GM21367 (cell line): ENCODE results near the gene ZNF787.

ENCODE experiments used
- ATAC-seq: cut with Tn5 transposase; IDR thresholded peaks from one replicate; pipeline ENCODE4 v1.9.1; 2021; ENCODE audit not compliant: unreplicated experiment

ZNF787 gene

DNA sequence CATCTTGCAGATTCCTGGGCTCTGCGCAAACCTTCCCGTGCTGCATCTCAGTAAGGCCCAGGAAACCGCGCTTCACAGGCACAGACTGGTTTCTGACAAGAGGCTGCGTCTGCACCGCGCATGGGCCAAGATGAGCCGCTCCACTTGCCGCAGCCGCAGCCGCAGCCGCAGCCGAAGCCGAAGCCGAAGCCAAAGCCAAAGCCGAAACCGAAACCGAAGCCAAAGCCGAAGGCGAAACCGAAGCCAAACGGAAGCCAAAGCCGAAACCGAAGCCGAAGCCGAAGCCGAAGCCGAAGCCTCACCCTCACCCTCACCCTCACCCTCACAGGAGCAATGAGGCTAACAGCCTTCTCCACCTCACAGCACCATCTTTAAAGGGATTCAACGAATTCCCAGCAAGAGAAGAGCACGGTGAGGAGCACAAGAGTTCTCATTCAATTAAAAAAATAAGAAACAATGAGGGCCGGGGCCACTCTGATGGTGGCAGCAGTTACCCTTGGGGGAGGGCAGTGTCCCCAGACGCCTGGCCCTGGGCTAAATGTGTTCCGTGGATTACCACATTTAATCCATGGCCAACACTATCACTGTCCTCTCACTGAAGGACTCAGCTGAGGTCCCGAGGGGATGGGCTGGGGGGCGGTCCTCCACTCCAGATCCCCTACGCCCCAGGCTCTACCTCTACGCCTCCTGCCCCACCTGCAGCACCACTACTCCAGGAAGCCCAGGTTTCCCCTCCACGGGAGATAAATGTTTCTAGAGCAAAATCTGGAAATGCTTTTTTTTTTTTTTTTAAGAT lies 29.1 kb downstream of the ZNF787 start:
- ATAC-seq, result no peak

GRCh38 chr19:56091066-56091490 lies 30.0 kb downstream of the ZNF787 start:
- ATAC-seq, result no peak

DNA sequence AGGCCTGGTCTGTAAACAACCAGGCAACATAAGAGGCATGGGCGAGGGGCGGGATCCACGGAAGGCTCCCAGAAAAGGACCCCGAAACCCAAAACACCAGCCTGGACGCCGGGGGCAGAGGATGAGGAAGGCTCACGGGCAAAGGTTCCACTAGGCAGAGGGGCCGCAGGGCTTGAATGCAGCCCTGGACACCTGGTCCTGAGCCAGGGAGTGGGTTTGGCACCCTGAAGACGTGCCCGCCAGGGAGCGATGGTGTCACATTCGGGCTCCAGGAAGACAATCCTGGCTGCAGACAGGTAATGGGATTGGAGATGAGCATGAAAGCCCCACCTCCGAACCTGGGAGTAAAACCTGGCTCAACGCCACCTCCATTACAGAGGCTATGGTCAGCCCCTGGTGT lies 31.8 kb downstream of the ZNF787 start:
- ATAC-seq, result no peak

DNA sequence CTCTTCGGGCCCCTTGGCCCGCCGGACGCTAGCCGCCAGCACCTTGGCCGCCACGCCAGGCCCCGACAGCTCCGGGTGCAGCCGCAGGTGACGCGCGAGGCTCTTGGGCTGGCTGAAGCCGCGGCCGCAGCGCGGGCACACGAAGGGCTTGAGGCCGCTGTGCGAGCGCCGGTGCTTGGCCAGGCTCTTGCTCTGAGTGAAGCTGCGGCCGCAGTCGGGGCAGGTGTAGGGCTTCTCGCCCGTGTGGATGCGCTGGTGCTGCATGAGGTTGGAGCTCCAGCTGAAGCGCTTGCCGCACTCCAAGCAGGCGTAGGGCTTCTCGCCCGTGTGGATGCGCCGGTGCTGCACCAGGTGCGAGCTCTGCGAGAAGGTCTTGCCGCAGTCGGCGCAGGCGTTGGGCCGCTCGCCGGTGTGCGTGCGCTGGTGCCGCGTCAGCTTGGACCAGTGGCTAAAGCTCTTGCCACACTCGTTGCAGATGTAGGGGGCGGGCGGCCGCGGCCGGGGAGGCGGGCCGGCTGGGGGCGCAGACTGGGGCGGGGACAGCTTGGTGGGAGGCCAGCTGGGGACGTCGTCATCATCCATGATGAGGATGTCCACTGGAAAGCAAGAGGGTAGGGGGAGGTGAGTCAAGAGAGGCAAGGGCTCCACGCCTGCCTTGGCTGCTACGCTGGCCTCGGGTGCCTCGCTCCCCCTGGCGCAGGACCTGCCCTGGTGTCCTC lies 32.4 kb downstream of the ZNF787 start:
- ATAC-seq, result no peak

DNA sequence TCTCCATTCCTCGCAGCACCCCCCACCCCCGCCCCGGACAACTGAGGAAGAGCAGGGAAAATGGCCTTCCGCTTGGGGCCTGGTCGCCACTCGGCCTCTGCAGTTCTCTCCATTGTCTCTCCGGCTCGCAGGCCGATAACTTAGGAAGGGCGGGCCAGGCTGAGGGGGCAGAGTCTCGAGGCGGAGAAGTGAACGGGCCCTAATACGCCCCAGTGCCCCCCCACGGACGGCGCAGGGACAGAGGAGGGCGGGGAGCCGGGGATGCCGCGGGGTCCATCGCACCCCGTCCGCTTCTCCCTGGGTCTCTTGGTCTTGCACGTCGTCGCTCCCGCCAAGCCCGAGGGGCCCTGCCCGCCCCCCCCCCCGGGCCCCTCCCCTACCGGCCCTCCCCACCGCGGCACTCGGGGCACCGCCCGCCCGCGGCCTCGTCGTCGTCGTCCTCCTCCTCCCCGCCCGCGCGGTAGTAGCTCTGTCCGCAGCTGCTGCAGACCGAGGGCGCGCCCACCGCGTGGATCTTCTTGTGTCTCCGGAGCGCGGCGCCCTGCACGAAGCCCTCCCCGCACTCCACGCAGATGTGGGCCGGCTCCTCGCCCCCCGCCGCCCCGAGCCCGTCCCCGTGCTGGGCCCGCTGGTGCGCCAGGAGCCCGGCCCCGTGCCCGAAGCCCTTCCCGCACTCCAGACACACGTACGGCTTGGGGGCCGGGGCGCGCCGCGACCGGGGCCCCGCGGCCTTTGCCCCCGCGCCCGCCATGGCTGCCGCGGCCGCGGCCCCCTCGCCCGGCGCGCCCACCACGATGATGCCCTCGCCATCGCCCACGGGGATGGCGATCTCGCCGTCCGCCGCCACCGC lies 33.2 kb downstream of the ZNF787 start:
- no peak for ATAC-seq

- no peak for ATAC-seq
Observed at GRCh38 chr19:56086671-56087430, 34.2 kb downstream of the ZNF787 start.

DNA sequence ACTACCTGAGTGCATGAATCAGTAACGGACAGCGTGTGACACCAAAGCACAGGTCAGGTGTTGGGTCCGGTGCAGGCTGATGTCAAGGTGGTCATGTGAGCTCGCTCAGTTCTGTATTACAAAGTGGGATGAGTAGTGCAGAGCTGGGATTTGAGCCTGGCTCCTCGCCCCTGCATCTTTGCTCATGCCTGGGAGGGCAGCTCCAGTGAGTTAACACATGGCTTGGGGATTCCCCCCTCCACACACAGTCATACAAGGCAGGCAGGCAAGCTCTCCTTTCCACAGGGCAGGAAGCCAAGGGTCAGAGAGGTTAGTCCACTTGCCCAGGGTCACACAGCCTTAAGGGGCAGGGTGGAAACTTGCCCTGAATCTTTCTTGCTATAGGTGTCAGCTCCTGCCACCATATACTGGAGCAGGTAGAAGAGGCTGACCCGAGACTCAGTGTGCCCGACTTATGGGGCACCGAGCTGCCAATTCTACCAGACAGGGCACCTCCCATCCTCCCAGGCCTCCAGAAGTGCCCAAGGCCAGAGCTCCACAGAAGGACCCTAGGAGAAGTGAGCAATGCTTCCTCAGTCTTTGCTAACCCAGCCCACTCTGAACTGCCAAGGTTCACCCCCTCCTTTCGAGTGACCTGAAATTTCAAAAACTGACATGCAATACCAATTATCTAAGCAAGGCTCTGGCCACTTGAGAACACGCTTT lies 35.4 kb downstream of the ZNF787 start:
- no peak for ATAC-seq

DNA sequence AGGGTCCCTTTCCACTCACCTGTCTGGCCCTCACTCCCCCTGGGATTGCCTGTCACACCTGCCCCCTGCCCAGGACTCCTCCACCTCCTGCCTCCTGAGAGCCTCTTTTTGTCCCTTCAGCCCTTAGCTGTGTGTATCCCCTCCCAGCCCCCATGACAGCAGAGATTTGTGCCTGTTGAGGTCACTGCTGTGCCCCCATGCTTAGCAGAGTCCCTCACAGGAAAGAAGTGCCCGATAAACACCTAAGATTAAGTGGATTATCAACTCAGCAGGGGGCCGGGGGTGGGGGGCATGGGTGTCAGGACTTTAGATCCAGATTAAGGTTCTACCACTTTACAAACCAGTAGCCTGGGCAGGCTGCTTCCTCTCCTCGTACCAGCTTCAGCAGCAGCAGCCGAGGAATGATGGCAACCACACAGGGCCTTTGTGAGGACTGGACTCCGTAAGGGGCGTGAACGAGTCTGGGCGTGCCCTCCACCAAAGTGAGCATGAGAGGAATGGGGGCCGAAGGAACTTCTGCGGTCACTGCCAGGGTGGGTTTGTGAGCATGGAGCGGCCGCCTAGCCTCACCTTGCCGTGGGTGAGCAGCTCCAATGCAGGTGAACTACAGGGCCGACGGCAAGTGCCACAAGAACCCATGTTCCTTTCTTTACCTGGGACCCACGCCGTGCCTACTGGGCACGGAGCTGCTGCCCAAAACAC lies 36.1 kb downstream of the ZNF787 start:
- ATAC-seq, result no peak

DNA sequence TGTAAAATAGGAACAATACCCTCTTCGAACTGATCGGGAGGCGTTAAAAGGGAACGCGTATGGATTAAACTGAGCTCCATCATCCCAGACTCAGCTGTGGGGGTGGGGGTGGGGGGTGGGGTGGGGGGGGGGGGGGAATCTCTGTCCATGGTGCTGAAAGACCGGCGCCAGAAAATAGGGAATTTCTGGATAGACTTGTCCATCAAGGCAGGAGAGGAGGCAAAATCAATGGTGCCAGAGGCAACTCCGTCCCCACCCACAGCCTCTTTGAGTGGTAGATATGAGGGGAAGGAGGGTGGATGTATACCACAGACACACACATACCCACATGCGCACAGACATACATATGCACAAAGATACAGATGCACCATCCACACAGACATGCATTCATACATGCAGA lies 37.4 kb downstream of the ZNF787 start:
- ATAC-seq, result no peak

- ATAC-seq, result no peak
Observed at GRCh38 chr19:56080669-56081401, 40.3 kb downstream of the ZNF787 start.

DNA sequence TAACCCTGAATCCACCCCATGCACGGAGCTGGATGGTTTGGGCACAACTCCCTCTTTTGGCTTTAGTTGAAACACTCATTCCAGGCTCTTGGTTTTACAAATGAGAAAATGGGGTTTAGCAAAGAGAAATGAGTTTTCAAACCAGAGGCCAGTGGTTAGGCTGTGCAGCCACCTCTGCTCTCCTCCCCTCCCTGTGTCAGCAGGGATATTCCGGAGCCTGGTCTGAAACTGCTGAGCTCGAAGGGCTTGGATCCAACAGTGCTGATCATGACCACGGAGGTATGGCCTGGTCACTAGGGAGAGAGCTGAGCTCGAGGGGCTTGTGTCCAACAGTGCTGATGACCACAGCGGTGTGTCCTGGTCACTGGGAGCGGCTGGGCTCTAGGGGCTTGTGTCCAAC lies 41.5 kb downstream of the ZNF787 start:
- no peak for ATAC-seq

DNA sequence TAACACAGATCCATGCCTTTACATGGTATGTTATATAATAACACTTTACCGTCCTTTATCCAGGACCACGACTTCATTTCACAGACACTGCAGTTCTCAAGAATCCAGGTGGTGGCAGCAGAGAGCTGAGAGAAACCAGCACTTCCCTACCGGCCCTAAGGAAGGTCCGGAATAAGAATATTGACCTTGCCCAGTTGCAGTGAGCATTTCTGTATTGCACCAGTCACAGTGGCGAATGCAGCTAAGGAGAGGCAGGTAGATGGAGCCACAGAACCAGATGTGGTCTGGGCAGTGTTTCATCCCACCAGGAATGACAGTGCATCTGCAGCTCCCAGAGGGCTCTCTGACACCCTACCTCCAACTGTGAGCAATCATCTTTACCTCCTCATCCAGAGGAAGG lies 44.6 kb downstream of the ZNF787 start:
- ATAC-seq, result no peak

GRCh38 chr19:56071151-56071550 lies 49.9 kb downstream of the ZNF787 start:
- ATAC-seq, result no peak

DNA sequence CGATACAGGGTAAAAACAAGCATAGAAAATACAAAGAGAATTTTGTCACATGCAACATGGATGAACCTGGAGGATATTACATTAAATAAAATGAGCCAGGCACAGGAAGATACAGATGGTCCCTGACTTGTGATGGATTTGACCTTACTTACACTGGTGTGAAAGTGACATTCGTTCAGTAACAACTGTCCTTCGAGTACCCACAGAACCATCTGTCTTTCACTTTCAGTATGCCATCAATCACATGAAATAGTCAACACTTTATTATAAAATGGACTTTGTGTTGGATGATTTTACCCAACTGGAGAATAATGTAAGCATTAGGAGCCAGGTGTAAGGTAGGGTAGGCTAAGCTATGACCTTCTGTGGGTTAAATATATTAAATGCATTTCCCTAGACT lies 51.5 kb downstream of the ZNF787 start:
- ATAC-seq, result no peak

DNA sequence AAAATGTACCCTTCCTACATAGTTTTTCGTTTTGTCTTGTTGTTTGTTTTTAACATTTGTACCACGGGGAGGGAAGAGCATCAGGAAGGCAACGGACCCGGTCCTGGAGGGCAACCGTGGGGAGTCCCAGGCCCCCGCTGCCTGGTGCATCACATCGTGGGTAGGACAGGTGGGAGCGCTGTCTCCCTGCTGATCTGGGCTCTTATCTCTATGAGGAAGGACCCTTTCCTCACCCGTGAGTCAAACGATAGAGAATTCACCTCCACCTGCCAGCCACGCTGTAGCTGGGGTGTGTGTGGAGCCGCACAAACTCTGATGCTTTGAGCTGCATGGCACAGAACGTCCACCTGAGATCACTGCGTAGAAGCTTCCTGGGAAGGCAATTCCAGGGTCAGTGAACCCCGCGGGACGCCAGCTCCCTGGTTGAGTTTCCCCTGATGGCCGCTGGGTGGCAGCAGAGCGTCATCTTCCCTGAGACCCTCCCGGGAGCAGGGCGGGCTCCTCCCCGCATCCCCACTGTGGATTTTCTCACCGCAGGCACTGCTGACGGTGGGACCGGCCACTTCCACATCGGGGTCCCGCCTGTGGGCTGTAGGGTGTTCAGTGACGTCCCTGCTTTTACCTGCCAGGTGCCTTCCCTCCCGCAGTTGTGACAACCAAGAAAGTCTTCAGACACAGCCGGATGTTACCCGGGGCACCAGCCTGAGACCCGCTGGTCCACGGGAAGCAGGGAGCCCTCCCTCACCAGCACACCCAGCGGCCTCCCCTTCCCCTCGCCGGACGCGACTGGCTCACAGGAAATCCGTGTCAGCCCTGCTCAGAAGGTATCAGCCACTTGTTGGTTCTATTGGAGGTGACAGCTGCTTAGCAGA lies 54.7 kb downstream of the ZNF787 start:
- no peak for ATAC-seq

GRCh38 chr19:56053596-56053995 lies 67.5 kb downstream of the ZNF787 start:
- no peak for ATAC-seq
